Left colon (tissue), 2 donors: ENCODE results near the gene HELT. TPM values are rescaled to one million over a fixed set of nuclear protein-coding genes. Genes with fewer than 3 reads are reported as not detected.
"Not testable (repeated sequence)": the region's sequence is repeated elsewhere in the genome, so short reads cannot be mapped to it uniquely, and the experiment has no call there.

ENCODE experiments used
- ATAC-seq: fragments of 200-7000 bp; cut with Tn5 transposase; one replicate; pipeline ENCODE4 v1.9.1; 2020; ENCODE audit warnings: mild to moderate bottlenecking, moderate library complexity
- DNase-seq, 2 donors: peaks; one replicate each; pipeline ENCODE4 v3.0.0-alpha.2; 2020
- intact Hi-C, 2 donors: fragments of 100-400 bp; cut with DNase I in 1 of 2; cut with micrococcal nuclease in 1 of 2; formaldehyde crosslinking; loops; one replicate each; pipeline versions ENCODE4 v1.11.2 to v1.14.0; 2022; cut with DNase I, micrococcal nuclease
- total RNA-seq, 2 donors: library from RNA; stranded (reverse); fragmentation: NEBNext Ultra II Directional; extraction: Animal tissue kit (Norgen Biotek cat#: 25700); gene quantifications; one replicate each; pipeline ENCODE4 v1.2.1, GENCODE V29; 2021
- donor health status: DM: no; HTN: no; CAD: no.
- donor health status: DM: yes; HTN: yes; CAD: no.

The HELT gene
- total RNA-seq, 2 donors from 2014 or later: not detected

GRCh38 chr4:185028625-185029024 is 10.3 kb downstream of the HELT start:
- intact Hi-C loops: no loop called here

GRCh38 chr4:185031611-185032010 is 13.3 kb downstream of the HELT start:
- DNase-seq (no peak), ATAC-seq (no peak)
- intact Hi-C loops: no loop called here

More at GRCh38 chr4:185028625-185029024, 10.3 kb downstream of the HELT start:
- no peak for DNase-seq
- no peak for ATAC-seq

GRCh38 chr4:185033072-185033471 is 14.8 kb downstream of the HELT start:
- intact Hi-C loops: no loop called here
- DNase-seq (no peak), ATAC-seq (no peak)

- ATAC-seq: no peak
- DNase-seq: no peak
- intact Hi-C loops: no loop called here
Measured at GRCh38 chr4:185033950-185034349, 15.7 kb downstream of the HELT start.

- ATAC-seq: peak; percentile 48
- no peak for DNase-seq
- intact Hi-C loops: no loop called here
Measured at GRCh38 chr4:185035284-185035683, 17.0 kb downstream of the HELT start.

GRCh38 chr4:185036019-185036418 is 17.7 kb downstream of the HELT start:
- ATAC-seq: no peak

GRCh38 chr4:185036842-185037241 is 18.6 kb downstream of the HELT start:
- ATAC-seq (no peak), DNase-seq (no peak)
- intact Hi-C loops: no loop called here

More at GRCh38 chr4:185036019-185036418, 17.7 kb downstream of the HELT start:
- intact Hi-C loops: no loop called here
- DNase-seq: no peak

- DNase-seq: peak in 1 of 2 donors; percentile 45
- intact Hi-C loops: loop anchor here in 1 of 2 donors (2.0 kb wide), 1 partner anchor 95 kb away; no protein-coding TSS in a partner anchor
- ATAC-seq: peak; percentile 62
Measured at GRCh38 chr4:185039508-185040273, 21.4 kb downstream of the HELT start.

- ATAC-seq (no peak), DNase-seq (no peak)
- intact Hi-C loops: no loop called here
Measured at GRCh38 chr4:185040523-185040922, 22.2 kb downstream of the HELT start.

GRCh38 chr4:185050286-185050685 is 32.0 kb downstream of the HELT start:
- intact Hi-C loops, ATAC-seq: not testable (repeated sequence)

GRCh38 chr4:185051283-185051682 is 33.0 kb downstream of the HELT start:
- DNase-seq, ATAC-seq, intact Hi-C loops: not testable (repeated sequence)

More at GRCh38 chr4:185050286-185050685, 32.0 kb downstream of the HELT start:
- not testable (repeated sequence) for DNase-seq

- no peak for DNase-seq
- intact Hi-C loops: no loop called here
- no peak for ATAC-seq
Measured at GRCh38 chr4:185053746-185054145, 35.5 kb downstream of the HELT start.

- intact Hi-C loops: no loop called here
- ATAC-seq: no peak
- DNase-seq: no peak
Measured at GRCh38 chr4:185054272-185054671, 36.0 kb downstream of the HELT start.

- intact Hi-C loops: no loop called here
Measured at GRCh38 chr4:185054886-185055285, 36.6 kb downstream of the HELT start.

GRCh38 chr4:185061610-185062009 is 43.3 kb downstream of the HELT start:
- DNase-seq (no peak), ATAC-seq (no peak)
- intact Hi-C loops: no loop called here

More at GRCh38 chr4:185054886-185055285, 36.6 kb downstream of the HELT start:
- DNase-seq: no peak
- no peak for ATAC-seq

- no peak for DNase-seq
- intact Hi-C loops: no loop called here
- ATAC-seq: no peak
Measured at GRCh38 chr4:185062606-185063005, 44.3 kb downstream of the HELT start.

GRCh38 chr4:185066179-185066578 is 47.9 kb downstream of the HELT start:
- DNase-seq (no peak), ATAC-seq (no peak)
- intact Hi-C loops: no loop called here

GRCh38 chr4:185068837-185069236 is 50.5 kb downstream of the HELT start:
- intact Hi-C loops: no loop called here
- DNase-seq (no peak), ATAC-seq (no peak)
